AG04450 (cell line): ENCODE data around the gene ABLIM2. TPM values are rescaled to one million over a fixed set of nuclear protein-coding genes. Genes with fewer than 3 reads are reported as not detected.

Experiments used
- CTCF ChIA-PET: fragments of 300-600, 350-600 bp; formaldehyde crosslinking; extraction: SDS; loops from one replicate; lab custom pipeline; 2022; ENCODE audit warnings: antibody characterized with exemption, inconsistent platforms; lab: Charles Lee
- POLR2A ChIA-PET: fragments of 350-600 bp; formaldehyde crosslinking; extraction: SDS; loops from one replicate; lab custom pipeline; 2021; ENCODE audit warnings: antibody characterized with exemption, inconsistent platforms; lab: Yijun Ruan, JAX
- DNase-seq: peaks from one replicate; pipeline ENCODE4 v3.0.0-alpha.2; 2011; ENCODE audit warnings: low read depth, low spot score
- H3K27ac ChIP-seq: one replicate; pipeline ENCODE4 v1.5.1; 2012; ENCODE audit warnings: low read depth, low read length, control low read depth
- H3K27me3 ChIP-seq: one replicate; pipeline ENCODE4 v1.6.0; 2012; ENCODE audit warnings: low read length; ENCODE audit not compliant: control insufficient read depth, insufficient read depth
- H3K4me3 ChIP-seq: 2 replicates; pipeline ENCODE4 v1.5.1; 2011; ENCODE audit warnings: mild to moderate bottlenecking, low read depth, low read length, control low read depth
- H3K9me3 ChIP-seq: 2 replicates; pipeline ENCODE4 v1.5.1; 2012; ENCODE audit warnings: low read length; ENCODE audit not compliant: control insufficient read depth, insufficient read depth
- CTCF ChIP-seq: IDR thresholded peaks from 2 replicates; pipeline ENCODE4 v1.5.1; 2011; ENCODE audit warnings: low read depth, low read length, control low read depth, inconsistent platforms
- polyA plus RNA-seq: library from polyadenylated mRNA; depleted of rRNA; stranded (reverse); fragments of >200 nt; gene quantifications from 2 replicates; pipeline ENCODE4 v1.2.3, GENCODE V29; 2011

The ABLIM2 gene
- polyA plus RNA-seq, 1 experiment: not detected

GRCh38 chr4:7971159-7971631 is 187.4 kb downstream of the ABLIM2 start:
- H3K27me3 ChIP-seq: no peaks in the 10 kb centered on the region
- POLR2A ChIA-PET: interaction anchor here (0.6 kb wide), 1 partner anchor 179 kb away, joined by 6 read pairs; no protein-coding TSS in a partner anchor
- no peak for DNase-seq
- CTCF ChIA-PET: no interaction called here
- H3K27ac ChIP-seq: no peak overlapping the region
- H3K4me3 ChIP-seq: no peak overlapping the region; the same call in 1 of the 2 replicates
- TF ChIP-seq CTCF: no peak
- H3K9me3 ChIP-seq: peaks cover 3% of the 10 kb centered on the region; the same call in 1 of the 2 replicates

GRCh38 chr4:7970361-7970946 is 188.2 kb downstream of the ABLIM2 start:
- peaks cover 4% of the 10 kb centered on the region; the same call in 1 of the 2 replicates for H3K9me3 ChIP-seq
- ChIA-PET POLR2A (interaction anchor here (0.6 to 1.5 kb wide), 3 partner anchors 14 to 179 kb away, joined by 3 to 6 read pairs (median 4); partner anchors contain the start of gene AFAP1), CTCF (no interaction called here)
- peak overlapping the region; percentile 38 for H3K4me3 ChIP-seq
- no peak for TF ChIP-seq CTCF
- H3K27me3 ChIP-seq: no peaks in the 10 kb centered on the region
- no peak for DNase-seq
- peak overlapping the region; percentile 96 for H3K27ac ChIP-seq

- H3K27me3 ChIP-seq: no peaks in the 10 kb centered on the region
- no peak overlapping the region for H3K27ac ChIP-seq
- H3K9me3 ChIP-seq: peaks cover 4% of the 10 kb centered on the region; the same call in 1 of the 2 replicates
- no peak for TF ChIP-seq CTCF
- POLR2A ChIA-PET: interaction anchor here (1.6 kb wide), 1 partner anchor 29 kb away, joined by 7 read pairs; the partner anchor contains the start of gene AFAP1
- CTCF ChIA-PET: interaction anchor here (0.6 kb wide), 1 partner anchor 56 kb away, joined by 3 read pairs; no protein-coding TSS in a partner anchor
- H3K4me3 ChIP-seq: no peak overlapping the region
- no peak for DNase-seq
Measured at GRCh38 chr4:7968262-7968896, 190.2 kb downstream of the ABLIM2 start.

- Histone ChIP-seq H3K4me3 (no peak overlapping the region), H3K27ac (no peak overlapping the region), H3K27me3 (peaks cover 2% of the 10 kb centered on the region), H3K9me3 (peaks cover 4% of the 10 kb centered on the region; the same call in 1 of the 2 replicates)
- DNase-seq: no peak
- no peak for TF ChIP-seq CTCF
- CTCF ChIA-PET: no interaction called here
- POLR2A ChIA-PET: interaction anchor here (0.6 to 1.6 kb wide), 2 partner anchors 28 to 125 kb away, joined by 3 to 7 read pairs; partner anchors contain the start of gene AFAP1
Measured at GRCh38 chr4:7967501-7968261, 190.9 kb downstream of the ABLIM2 start.
